Stimulated activated CD4-positive, alpha-beta T cell treated with anti-CD3 and anti-CD28 coated beads, Interleukin-2, amount 100 ng/mL, for 48 hours (primary cell): Measurements from ENCODE around the gene C1orf198.

Source experiments
- DNase-seq, 2 donors: peaks; one replicate each; pipeline ENCODE4 v3.0.0-alpha.2; 2020

Gene C1orf198

GRCh38 chr1:230867903-230868735, at the start of gene C1orf198:
Gene C1orf198 (minus strand): TSS chr1:230868521. CDS start chr1:230868512, 9 bp downstream.
- peak; percentile 72 to 77 for DNase-seq

DNA sequence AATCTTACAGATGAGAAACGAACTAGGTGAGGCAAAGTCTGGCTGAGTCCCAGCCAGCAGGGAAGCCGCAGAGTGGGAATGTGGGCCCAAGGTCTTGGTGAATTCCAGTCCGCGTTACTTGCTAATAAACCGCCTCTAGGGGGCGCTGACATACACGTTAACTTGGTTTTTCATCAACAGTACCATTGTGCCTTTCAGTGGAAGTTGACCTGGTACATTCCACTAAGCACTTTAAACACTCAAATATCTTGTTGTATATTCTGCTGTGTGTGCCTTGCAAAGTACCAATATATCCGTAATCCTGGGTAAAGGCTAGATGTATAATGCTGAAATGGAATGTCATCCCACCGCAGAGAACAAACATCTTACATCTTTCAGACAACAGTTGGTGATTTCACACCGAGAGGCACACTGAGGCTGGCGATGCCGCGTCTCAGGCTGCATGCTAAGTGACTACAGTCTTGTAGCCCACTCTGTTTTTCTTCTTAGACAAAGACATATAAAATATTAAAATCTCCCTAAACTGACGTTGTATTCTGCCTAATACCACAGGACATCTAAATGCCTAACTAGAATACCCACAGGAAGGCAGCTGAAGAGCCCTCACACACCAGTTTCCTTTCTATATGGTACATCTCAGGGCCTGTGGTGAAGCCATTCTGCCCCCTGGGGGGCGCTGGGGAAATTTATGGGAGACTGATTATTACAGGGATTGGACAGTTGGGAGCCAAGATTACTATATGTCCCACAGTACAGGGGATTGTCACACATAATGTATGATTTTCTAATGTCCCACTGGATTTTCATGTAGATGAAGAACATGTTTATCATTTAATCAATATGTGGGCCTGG, 49.2 kb upstream of the C1orf198 start:
- DNase-seq, result peak; percentile 73

DNA sequence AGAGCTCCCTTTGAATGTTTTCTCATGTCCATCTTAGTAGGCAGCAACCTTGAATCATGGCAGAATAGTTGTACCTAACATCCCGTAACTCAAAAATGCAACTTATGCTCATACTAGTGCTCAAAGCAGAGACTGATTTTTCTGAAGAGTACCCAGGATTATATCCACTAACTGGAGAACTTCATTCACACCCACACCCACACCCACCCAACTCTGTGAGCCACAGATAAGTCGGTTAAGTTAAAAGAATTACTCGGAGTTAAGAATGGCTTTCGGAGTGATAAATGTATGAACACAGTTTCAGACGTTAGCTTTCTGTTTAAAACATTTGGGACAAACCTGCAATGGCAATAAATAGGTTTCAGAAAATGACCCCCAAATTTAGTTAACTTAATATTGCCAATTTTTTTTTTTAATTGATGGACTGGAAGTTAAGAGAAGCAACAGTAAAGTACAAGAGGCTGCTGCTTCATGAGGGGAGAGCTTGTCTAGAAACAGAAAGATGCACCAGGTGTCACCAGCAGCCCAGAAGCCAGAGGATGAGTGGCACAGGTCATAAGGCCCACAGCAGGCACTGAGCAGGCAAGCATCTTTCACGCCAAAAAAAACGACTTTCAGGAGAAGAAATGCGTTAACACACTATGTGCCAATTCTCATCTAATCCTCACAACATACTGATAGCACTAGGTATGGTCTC, 48.4 kb upstream of the C1orf198 start:
- no peak for DNase-seq

DNA sequence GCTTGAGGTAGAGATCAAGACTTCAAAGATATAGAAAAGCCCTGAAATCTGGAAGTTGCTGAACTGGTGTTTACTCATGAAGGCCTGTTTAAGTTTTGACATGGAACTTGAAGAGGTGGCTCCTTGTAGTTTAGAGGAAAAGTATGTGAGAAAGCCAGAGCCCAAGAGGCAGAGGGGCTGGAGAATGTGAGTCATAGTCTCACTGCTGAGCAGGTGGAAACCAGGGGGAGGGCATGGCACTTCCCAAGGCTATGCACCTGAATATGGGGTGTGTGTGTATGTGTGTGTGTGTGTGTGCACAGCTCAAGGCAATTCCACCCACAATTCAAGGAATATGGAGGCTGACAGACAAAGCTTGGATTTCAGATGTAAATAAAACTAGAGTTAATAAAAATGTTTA, 46.8 kb upstream of the C1orf198 start:
- no peak for DNase-seq

DNA sequence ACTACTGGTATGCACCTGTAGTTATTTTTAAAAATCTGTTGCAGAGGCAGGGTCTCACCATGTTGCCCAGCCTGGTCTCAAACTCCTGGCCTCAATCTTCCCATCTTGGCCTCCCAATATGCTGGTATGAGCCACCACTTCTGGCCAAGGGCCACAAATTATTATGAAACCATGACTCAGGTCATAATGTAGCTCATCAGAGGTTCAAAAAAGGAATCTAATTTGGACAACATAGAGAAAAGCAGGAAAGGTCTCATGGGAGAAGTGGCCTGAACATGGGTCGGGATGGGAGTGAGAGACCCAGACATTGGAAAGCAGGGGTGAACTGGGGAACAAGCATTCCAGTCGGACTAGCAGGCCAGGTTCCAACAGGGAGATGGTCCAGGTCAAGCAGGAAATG, 45.2 kb upstream of the C1orf198 start:
- DNase-seq, result no peak

- DNase-seq, result no peak
These were observed 42.4 kb upstream of the C1orf198 start for GRCh38 chr1:230910755-230911117.

DNA sequence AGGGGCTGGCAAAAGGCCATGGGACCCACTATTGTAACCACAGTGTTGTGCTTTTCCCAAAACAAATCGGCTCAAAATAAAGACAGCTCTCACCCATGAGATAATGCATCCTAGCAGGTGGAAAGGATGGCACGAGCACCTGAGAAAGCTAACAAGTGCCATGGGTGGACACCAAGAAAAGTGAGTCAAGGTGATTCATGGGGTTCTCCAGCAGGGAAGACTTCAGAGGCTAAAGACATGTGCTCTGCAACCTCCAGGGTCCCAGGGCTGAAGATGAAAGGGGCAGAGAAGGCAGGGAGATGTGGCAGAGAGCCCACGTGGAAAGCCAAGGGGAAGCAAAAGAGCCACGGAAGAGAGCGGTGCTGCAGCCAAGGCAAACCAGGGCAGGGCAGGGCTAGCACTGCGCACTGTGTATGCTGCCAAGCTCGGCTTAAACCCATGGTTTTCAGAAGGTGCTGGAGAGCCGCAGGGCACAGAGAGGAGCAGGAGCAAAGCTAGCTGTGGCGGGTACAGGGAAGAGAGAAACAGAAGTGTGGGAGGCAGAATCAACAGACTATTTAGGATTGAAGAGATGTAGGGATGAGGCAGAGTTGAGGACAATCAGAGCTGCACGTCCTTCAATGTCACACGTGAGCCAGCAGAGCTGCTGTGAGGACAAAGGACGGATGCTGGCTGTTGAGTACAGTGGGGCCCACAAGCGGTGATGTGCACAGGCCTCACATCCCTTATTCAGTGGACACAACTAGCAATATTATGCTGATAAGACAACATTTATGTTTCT, 41.8 kb upstream of the C1orf198 start:
- no peak for DNase-seq

DNA sequence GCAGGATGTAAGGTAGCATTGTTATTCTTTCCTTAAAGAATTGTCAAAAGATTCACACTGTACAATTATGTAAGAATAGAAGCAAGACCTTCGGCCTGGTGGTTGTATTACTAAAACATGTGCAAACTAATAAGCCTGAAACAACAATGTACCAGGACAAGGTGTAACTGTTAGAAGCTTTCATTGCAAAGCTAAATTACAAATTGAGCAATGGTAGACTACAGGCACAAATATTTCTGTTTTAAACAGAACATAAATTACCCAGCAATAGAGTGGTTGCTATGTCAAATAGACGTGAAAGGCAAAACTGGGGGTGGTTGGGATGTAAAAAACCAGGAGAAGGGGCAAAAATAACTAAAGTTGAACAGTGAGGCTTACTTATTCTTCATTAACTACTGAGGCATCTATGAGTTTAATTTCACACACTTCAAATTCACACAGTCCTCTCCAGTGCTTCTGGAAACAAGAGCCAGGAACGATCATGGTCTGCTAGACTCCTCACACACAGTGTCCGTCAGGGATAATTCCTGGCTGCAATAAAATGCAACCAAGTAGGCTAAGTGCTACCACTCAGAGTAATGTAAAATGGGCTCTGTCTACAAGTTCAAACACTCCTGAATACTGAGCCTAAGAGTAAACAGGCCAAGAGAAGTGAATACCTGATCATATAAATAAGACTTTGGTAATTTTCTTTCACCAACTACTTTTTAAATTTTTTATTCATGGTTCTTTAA, 39.3 kb upstream of the C1orf198 start:
- no peak for DNase-seq

DNA sequence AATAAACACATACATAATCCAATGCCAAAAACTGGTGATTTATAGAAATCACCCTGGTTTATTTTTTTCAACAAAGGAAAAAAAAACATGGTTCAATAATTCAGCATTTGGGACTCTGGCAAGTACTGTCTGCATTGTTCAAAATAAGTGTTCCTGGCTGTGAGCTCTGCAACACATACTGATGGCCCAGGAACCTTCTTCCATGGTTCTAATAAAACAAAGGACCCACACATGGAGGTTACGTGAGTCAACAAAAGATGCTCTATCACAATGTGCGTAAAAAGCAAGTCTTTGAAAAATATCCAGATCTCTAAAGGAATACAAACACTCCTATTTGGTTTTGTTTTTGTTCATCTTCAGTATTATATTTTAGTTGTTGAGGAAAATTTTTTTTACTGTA, 37.9 kb upstream of the C1orf198 start:
- DNase-seq, result no peak

DNA sequence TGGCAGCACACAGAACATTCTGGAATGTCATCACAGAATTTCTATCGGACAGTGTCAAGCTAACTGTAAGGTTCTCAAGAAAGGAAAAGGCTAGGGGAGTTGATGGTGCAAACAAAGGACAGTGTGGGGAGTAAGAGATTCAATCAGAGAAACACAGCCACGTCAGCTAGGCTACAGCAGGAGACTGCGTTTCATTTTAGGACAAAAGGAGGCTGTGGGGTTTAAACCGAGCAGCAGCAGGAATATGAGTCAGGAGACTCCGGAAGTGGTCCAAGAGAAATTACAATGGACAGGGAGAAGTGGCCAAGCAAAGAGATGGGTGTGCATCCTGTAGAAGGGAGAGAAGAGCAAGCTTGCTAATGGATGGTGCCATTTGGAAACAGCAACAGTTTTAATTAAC, 37.4 kb upstream of the C1orf198 start:
- no peak for DNase-seq

DNA sequence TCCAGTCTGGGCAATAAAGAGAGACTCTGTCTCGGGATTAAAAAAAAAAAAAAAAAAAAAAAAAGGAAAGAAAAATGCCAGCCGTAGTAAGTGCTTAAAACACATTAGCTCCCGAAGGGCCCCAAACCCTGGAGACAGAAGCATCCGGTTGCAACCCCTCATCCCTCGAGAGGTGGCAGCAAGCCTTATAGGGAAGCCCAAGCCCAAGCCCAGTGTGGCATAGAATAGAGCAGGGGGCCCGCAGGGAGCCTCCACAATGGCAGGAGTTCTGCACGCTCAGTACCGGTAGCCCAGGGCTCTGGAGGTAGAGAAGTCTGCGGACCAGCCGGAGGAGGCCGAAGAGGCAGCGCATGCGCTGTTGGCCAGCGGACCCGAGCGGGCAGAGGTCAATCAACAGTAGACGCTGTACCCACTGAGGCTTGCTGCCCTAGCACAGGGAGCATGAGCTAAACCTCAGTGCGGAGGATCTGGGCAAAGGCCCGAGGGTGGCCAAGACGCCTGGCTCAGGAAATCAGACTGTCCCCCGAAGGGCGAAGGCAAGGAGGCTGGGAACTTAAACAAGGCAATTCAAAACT, 34.1 kb upstream of the C1orf198 start:
- no peak for DNase-seq

- DNase-seq, result no peak
These were observed 33.4 kb upstream of the C1orf198 start for GRCh38 chr1:230901671-230902070.

- DNase-seq, result no peak
These were observed 32.7 kb upstream of the C1orf198 start for GRCh38 chr1:230900984-230901383.

DNA sequence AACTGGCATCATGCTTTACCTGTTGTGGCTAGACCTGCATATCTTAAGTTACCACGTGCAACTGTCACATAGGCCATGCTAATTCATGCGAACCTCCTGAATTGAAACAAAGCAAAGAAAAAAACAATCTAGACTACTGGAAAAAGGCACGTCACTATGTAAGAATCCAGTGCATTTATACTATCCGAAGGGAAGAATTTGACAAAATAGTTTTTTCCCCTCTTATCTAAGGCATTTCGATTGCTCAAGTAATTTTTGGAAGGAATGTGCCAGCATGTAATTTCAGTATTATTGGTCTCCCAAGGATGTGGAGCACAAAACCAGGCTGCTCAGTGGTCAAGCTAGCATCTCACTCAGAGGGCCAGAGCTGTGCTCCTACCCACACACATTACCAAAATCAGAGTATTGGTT, 31.5 kb upstream of the C1orf198 start:
- no peak for DNase-seq

- no peak for DNase-seq
These were observed 30.4 kb upstream of the C1orf198 start for GRCh38 chr1:230898748-230899147.

DNA sequence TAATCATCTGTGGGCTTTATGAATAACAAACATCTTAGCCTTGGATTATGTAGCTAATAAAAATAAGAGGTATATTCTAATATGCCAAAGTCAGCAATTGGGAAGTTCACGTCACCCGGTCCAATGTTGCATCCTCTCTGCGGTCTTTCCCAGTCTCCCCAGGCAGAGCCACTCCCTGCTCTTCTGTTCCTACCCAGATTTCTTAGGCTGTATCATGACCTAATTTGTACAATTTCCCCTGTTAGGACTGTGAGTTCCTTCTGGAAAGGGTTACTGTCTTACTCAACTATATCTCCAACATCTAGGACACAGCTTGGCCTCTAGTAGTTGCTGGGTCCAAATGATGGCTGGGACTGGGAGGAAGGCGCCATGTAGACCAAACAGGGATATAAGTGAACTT, 29.8 kb upstream of the C1orf198 start:
- DNase-seq, result no peak

- no peak for DNase-seq
These were observed 28.5 kb upstream of the C1orf198 start for GRCh38 chr1:230896779-230897178.

GRCh38 chr1:230895452-230895851, 27.1 kb upstream of the C1orf198 start:
- no peak for DNase-seq

DNA sequence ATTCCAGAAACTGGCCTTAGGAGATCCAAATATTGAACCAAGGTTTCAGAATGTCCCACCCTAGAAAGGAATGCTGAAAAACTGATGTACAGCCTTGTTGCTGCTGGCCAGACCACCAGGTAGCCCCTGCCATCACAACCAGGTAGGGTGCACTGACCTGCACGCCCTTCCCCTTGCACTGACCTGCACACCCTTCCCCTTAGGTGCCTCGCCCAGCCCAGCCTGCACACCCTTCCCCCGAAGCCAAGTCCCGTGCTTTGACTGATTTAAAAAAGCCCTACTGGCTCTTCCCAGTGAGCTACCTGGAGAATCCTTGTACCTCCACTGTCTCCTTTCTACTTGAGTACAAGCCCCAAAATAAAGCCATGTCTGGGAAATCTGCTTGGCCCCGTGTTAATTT, 26.3 kb upstream of the C1orf198 start:
- no peak for DNase-seq

DNA sequence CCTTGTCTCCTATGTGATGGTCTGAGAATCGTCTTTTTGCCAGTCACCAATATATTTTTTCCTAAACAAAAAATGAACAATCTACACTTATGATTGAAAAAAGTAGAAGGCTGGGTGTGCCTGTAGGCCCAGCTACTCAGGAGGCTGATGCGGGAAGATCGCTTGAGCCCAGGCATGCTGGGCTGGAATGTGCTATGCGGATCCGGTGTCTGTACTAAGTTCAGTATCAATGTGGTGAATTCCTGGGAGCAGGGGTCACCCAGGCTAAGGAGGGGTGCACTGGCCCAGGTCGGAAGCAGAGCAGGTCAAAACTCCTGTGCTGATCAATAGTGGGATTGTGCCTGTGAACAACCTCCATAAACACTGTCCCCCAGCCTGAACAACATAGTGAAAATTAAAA, 25.7 kb upstream of the C1orf198 start:
- no peak for DNase-seq

- no peak for DNase-seq
These were observed 23.7 kb upstream of the C1orf198 start for GRCh38 chr1:230892018-230892491.
